HepG2 (cell line): ENCODE measurements around the gene ETHE1. TPM values are rescaled to one million over a fixed set of nuclear protein-coding genes. Genes with fewer than 3 reads are reported as not detected.

Experiments used
- CCAR2 ChIP-seq: fragments of 200-400 bp; formaldehyde crosslinking; optimal IDR thresholded peaks from 2 replicates; pipeline ENCODE3; 2018; ENCODE audit warnings: low read depth, mild to moderate bottlenecking, low read length, moderate library complexity
- CCDC6 ChIP-seq: sonication (generic); formaldehyde crosslinking; IDR thresholded peaks from 2 replicates; pipeline ENCODE4 v1.8.1; 2022; ENCODE audit warnings: mild to moderate bottlenecking, missing genetic modification reagents, moderate library complexity
- HHEX ChIP-seq: IDR thresholded peaks from 2 replicates; pipeline ENCODE4 v1.6.1; 2016; ENCODE audit warnings: control low read depth
- HIVEP1 ChIP-seq: sonication (generic); formaldehyde crosslinking; IDR thresholded peaks from 2 replicates; pipeline ENCODE4 v1.4.0; 2020; ENCODE audit warnings: mild to moderate bottlenecking, missing genetic modification reagents
- HMG20A ChIP-seq: IDR thresholded peaks from 2 replicates; pipeline ENCODE4 v1.6.1; 2016; ENCODE audit warnings: borderline replicate concordance
- JUNB ChIP-seq: sonication (generic); formaldehyde crosslinking; IDR thresholded peaks from 2 replicates; pipeline ENCODE4 v1.8.0; 2022; ENCODE audit warnings: missing genetic modification reagents, mild to moderate bottlenecking, borderline replicate concordance
- LBX2 ChIP-seq: sonication (generic); formaldehyde crosslinking; IDR thresholded peaks from 2 replicates; pipeline ENCODE4 v1.5.0; 2020; ENCODE audit warnings: missing genetic modification reagents, mild to moderate bottlenecking, borderline replicate concordance
- MBD4 ChIP-seq: IDR thresholded peaks from 2 replicates; pipeline ENCODE4 v1.6.1; 2012; ENCODE audit warnings: low read length, inconsistent platforms, borderline replicate concordance
- MEIS2 ChIP-seq: sonication (generic); formaldehyde crosslinking; IDR thresholded peaks from 2 replicates; pipeline ENCODE4 v1.9.0; 2021; ENCODE audit warnings: mild to moderate bottlenecking, missing genetic modification reagents
- MXD1 ChIP-seq: sonication (generic); formaldehyde crosslinking; IDR thresholded peaks from 2 replicates; pipeline ENCODE4 v1.4.0; 2020; ENCODE audit warnings: mild to moderate bottlenecking, missing genetic modification reagents
- MYC ChIP-seq: sonication (generic); formaldehyde crosslinking; IDR thresholded peaks from 2 replicates; pipeline ENCODE4 v1.9.0; 2021; ENCODE audit warnings: missing genetic modification reagents, borderline replicate concordance
- NBN ChIP-seq: fragments of 450-650 bp; conservative IDR thresholded peaks from 2 replicates; pipeline ENCODE4 v1.6.1; 2017
- POLR2AphosphoS5 ChIP-seq: IDR thresholded peaks from 2 replicates; pipeline ENCODE4 v1.6.1; 2012; ENCODE audit warnings: low read depth, low read length
- SETDB1 ChIP-seq: sonication (generic); formaldehyde crosslinking; IDR thresholded peaks from 2 replicates; pipeline ENCODE4 v1.5.1; 2020; ENCODE audit warnings: missing genetic modification reagents, mild to moderate bottlenecking, borderline replicate concordance
- SIX1 ChIP-seq: sonication (generic); formaldehyde crosslinking; IDR thresholded peaks from 2 replicates; pipeline ENCODE4 v1.4.0; 2020; ENCODE audit warnings: missing genetic modification reagents, borderline replicate concordance
- SIX4 ChIP-seq: sonication (generic); formaldehyde crosslinking; IDR thresholded peaks from 2 replicates; pipeline ENCODE4 v1.4.0; 2020; ENCODE audit warnings: missing genetic modification reagents
- TAF15 ChIP-seq: fragments of 200-400 bp; formaldehyde crosslinking; IDR thresholded peaks from one replicate; pipeline ENCODE4 v1.6.1; 2018; ENCODE audit warnings: mild to moderate bottlenecking, low read depth, low read length; ENCODE audit not compliant: poor library complexity, severe bottlenecking
- TP53 ChIP-seq: sonication (generic); formaldehyde crosslinking; conservative IDR thresholded peaks from 2 replicates; pipeline ENCODE4 v1.4.0; 2020; ENCODE audit warnings: missing genetic modification reagents
- ZBTB7A ChIP-seq: sonication (generic); formaldehyde crosslinking; IDR thresholded peaks from 2 replicates; pipeline ENCODE4 v1.8.0; 2022; ENCODE audit warnings: mild to moderate bottlenecking, missing genetic modification reagents
- ZFP36L1 ChIP-seq: sonication (generic); formaldehyde crosslinking; IDR thresholded peaks from 2 replicates; pipeline ENCODE4 v1.8.0; 2022; ENCODE audit warnings: mild to moderate bottlenecking, missing genetic modification reagents, moderate library complexity
- ZFP41 ChIP-seq: sonication (generic); formaldehyde crosslinking; IDR thresholded peaks from 2 replicates; pipeline ENCODE4 v1.4.0; 2020; ENCODE audit warnings: mild to moderate bottlenecking, missing genetic modification reagents, borderline replicate concordance
- ZNF18 ChIP-seq: sonication (generic); formaldehyde crosslinking; IDR thresholded peaks from 2 replicates; pipeline ENCODE4 v1.8.0; 2022; ENCODE audit warnings: mild to moderate bottlenecking, missing genetic modification reagents; ENCODE audit not compliant: insufficient replicate concordance
- ZNF264 ChIP-seq: sonication (generic); formaldehyde crosslinking; IDR thresholded peaks from 2 replicates; pipeline ENCODE4 v1.4.0; 2020; ENCODE audit warnings: missing genetic modification reagents
- ZNF317 ChIP-seq: sonication (generic); formaldehyde crosslinking; IDR thresholded peaks from 2 replicates; pipeline ENCODE4 v1.5.0; 2020; ENCODE audit warnings: mild to moderate bottlenecking, missing genetic modification reagents
- ZNF326 ChIP-seq: sonication (generic); formaldehyde crosslinking; IDR thresholded peaks from 2 replicates; pipeline ENCODE4 v1.4.0; 2020; ENCODE audit warnings: missing genetic modification reagents, borderline replicate concordance
- ZNF343 ChIP-seq: sonication (generic); formaldehyde crosslinking; IDR thresholded peaks from 2 replicates; pipeline ENCODE4 v1.4.0; 2020; ENCODE audit warnings: mild to moderate bottlenecking, missing genetic modification reagents
- ZNF44 ChIP-seq: sonication (generic); formaldehyde crosslinking; IDR thresholded peaks from 2 replicates; pipeline ENCODE4 v1.5.1; 2020; ENCODE audit warnings: mild to moderate bottlenecking, missing genetic modification reagents
- ZNF530 ChIP-seq: sonication (generic); formaldehyde crosslinking; IDR thresholded peaks from 2 replicates; pipeline ENCODE4 v1.5.0; 2020; ENCODE audit warnings: low read depth, mild to moderate bottlenecking, missing genetic modification reagents
- ZNF558 ChIP-seq: sonication (generic); formaldehyde crosslinking; IDR thresholded peaks from 2 replicates; pipeline ENCODE4 v1.9.0; 2022; ENCODE audit warnings: mild to moderate bottlenecking, missing genetic modification reagents, borderline replicate concordance
- ZNF878 ChIP-seq: sonication (generic); formaldehyde crosslinking; IDR thresholded peaks from 2 replicates; pipeline ENCODE4 v1.8.1; 2023; ENCODE audit warnings: mild to moderate bottlenecking, missing genetic modification reagents, moderate library complexity
- ZNF879 ChIP-seq: sonication (generic); formaldehyde crosslinking; IDR thresholded peaks from 2 replicates; pipeline ENCODE4 v1.8.1; 2023; ENCODE audit warnings: missing genetic modification reagents
- ZSCAN21 ChIP-seq: sonication (generic); formaldehyde crosslinking; IDR thresholded peaks from 2 replicates; pipeline ENCODE4 v1.8.0; 2022; ENCODE audit warnings: mild to moderate bottlenecking, missing genetic modification reagents, moderate library complexity, borderline replicate concordance
- polyA plus RNA-seq, 8 experiments: library from polyadenylated mRNA; depleted of rRNA in 3 of 8; stranded (reverse) in 7 of 8; unstranded in 1 of 8; fragments of >200 nt; fragmentation: Illumina TruSeq in 4 of 8; extraction: Trizol in 4 of 8; gene quantifications; 2 replicates each; pipeline versions ENCODE4 v1.2.1 to v1.2.3, GENCODE V29; 2011 to 2016; ENCODE audit warnings: low read depth in 4 of 8, missing spikeins in 1 of 8, mixed read lengths in 1 of 8; ENCODE audit not compliant: insufficient read depth in 1 of 8
- total RNA-seq, 5 experiments: library from RNA; depleted of rRNA; stranded (reverse); fragments of >200 nt; fragmentation: Illumina TruSeq; extraction: Trizol; gene quantifications; 2 replicates each; pipeline ENCODE4 v1.2.3, GENCODE V29; 2016; ENCODE audit warnings: low read depth in 1 of 5

The ETHE1 gene
- total and polyA plus RNA-seq, 2 of the 13 experiments (the other 11 are each of a cell fraction or from before 2014, with no cell fraction given) = 32.5 to 58.4 TPM

- TF ChIP-seq HIVEP1 (CRISPR knock-in tag) (no peak), MXD1 (CRISPR knock-in tag) (no peak), JUNB (no peak), ZNF530 (CRISPR knock-in tag) (no peak), ZNF558 (no peak), ZFP41 (CRISPR knock-in tag) (no peak), HHEX (CRISPR knock-in tag) (no peak), MEIS2 (CRISPR knock-in tag) (peak; percentile 58; the same call in 1 of the 2 replicates), ZFP36L1 (CRISPR knock-in tag) (no peak), MBD4 (no peak), HMG20A (CRISPR knock-in tag) (peak; percentile 41; the same call in 1 of the 2 replicates), NBN (no peak), ZNF44 (no peak), ZNF18 (no peak), ZBTB7A (CRISPR knock-in tag) (no peak), CCAR2 (no peak), LBX2 (CRISPR knock-in tag) (no peak), ZNF879 (no peak), ZNF878 (CRISPR knock-in tag) (no peak), POLR2AphosphoS5 (no peak), ZSCAN21 (CRISPR knock-in tag) (peak; percentile 43; the same call in 1 of the 2 replicates), SETDB1 (CRISPR knock-in tag) (no peak), ZNF326 (CRISPR knock-in tag) (no peak), ZNF343 (CRISPR knock-in tag) (0 out of 2 replicates have a peak, but pooled peaks have one; percentile 28), SIX4 (CRISPR knock-in tag) (no peak), TP53 (CRISPR knock-in tag) (no peak), ZNF264 (CRISPR knock-in tag) (no peak), CCDC6 (no peak), MYC (CRISPR knock-in tag) (peak; percentile 27; the same call in 1 of the 2 replicates), SIX1 (CRISPR knock-in tag) (no peak), ZNF317 (CRISPR knock-in tag) (no peak), TAF15 (no peak)
These were observed 28.0 kb downstream of the ETHE1 start (continued) for GRCh38 chr19:43499042-43499441.
